Anterior cingulate cortex (tissue), 58 donors: ENCODE measurements around the gene ABTB2.
A peak's percentile ranks its signal among the peaks of the same experiment; 100 is the strongest.

Experiments used
- DNase-seq, 58 donors: peaks; one replicate each; lab custom pipeline; 2025; lab: John Stamatoyannopoulos, UW

ABTB2 gene

DNA sequence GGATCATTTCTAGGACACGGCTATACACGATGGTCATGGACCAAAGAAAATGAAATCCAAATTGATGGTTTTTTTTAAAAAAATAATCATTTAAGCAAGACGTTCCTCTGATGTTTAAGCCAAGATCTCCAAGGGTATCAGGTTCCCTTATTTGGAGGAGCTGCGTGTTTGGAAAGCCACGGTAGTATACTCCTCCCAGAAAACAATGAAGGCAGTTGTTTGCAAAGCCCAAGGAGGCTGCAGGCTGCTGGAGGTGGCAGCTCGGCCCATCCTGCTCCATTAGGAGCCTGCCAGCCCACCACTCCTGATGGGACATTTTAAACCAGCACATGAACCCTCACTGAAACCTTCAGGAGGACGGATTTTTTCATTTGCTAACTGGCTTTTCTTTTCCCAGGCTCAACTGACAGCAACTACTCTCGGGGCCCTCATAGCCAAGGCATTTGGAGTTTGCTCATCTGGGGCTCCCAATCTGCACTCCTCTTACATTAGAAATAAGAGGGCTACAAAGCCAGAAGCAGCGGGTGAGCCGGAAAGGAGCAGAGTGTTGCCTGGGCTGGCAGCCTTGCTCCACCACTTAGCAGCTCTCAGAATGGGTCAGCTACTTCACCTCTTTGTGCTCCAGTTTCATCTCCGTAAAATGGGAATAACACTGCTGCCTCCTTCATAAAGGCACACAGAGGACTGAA lies 58.4 kb downstream of the ABTB2 start:
- DNase-seq = peak in 2 of 58 donors; percentile 2 to 9

DNA sequence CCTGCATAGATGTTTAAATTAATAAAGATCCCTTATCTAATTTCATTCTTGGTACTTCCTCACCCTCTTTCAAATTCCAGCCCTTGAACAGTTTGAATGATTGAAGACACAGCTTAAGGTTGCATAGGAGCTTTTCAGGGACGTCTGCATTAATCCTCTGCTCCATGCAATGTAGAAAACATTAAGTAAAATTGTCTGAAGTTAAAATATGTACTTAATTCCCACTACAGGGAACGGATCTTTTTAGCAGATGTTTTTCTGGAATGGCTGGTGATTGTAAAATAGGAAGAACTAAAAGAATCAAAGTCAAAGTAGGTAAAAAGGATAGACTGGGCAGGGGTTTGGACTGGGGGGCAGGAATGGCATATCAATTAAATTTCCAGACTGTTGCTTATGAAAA lies 58.9 kb downstream of the ABTB2 start:
- no peak for DNase-seq

DNA sequence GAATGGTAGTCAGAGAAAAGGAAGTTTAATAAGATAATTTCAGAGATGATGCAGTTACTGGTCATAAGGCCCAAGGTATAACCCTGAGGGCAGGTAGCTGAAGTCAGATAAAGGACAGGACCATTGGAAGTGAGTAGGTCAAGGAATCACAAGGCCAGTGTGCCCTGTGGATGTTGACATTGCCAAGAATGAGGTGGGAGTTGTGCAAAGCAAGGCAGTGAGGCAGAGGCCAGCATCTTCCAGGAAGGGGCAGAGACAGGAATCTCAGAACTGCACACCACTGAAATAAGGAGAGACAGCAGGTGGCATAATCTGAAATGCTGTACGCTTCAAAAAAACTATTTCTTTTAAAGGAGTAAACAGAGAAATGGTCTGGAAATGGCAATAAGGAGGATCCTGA lies 61.4 kb downstream of the ABTB2 start:
- DNase-seq = no peak

DNA sequence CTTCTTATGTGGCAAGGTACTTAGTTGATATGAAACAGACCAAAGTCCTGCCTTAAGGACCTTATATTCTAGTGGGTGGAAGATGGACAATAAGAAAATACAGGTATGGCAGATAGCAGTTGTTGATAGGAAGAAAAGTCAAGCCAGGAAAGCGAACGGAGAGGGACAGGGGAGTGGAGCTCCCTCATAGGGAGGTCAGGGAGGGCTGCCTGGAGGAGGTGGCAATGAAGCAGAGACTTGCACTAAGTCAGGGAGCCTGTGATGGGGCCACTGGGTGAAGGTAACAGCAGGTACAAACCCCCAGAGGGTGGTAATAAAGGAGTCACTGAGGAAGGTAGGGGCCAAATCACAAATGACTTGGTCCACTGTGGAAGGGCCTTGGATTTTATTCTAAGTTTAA lies 65.3 kb downstream of the ABTB2 start:
- DNase-seq = no peak

DNA sequence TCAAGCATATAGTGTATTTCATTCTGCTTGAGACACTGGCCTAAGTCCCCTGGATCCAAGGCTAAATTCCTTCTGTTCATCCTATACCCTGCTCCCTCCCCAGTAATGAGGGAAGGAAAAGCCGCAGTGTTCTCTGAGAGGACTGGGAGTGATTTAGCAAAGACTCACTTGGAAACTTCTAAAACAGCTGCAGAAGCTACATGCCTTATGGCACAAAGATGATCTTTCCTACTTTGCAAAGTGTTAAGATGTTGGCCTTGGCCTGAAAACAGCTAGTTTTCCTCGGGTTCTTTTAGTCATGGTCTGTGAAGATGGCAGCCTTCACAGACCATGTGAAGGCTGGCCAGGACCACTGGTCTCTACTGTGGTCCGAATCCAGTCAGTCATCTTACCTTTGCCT lies 65.7 kb downstream of the ABTB2 start:
- DNase-seq = no peak

DNA sequence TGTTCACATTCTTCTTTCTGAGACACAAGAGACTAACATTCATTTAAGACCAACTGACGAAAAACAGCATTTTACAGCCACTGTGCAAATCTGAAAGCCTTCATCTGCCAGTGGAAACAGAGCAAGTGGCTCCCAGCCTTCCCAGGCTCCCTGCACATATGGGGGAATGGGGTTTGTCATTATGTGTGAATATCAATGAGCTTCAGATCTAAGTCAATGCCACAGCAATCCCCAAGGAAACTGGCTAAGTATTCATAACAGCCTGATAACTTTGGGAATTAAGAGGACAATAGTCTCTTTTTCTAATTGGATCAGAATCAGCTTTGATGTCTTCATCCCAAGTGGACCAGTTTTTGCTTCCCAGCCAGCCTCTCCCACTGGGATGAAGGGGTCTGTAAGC lies 66.9 kb downstream of the ABTB2 start:
- DNase-seq = no peak

DNA sequence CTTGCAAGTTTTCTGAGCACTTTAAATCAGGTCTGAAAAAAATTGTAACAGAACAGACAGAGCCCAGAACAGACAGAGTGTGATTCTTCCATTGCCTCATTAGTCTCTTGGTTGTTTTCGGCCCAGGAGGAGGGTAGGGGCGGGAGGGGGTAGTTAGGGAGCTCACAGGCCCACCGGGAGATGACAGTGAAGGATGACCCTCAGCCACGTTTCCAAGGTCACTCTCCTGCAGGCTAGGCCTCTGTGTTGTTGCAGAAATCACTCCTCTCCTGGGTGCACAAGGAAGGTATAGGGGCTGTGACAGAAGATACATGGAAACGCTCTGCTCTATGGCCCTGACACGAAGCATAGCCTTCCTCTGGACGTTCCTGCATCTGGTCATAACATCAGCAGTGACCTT lies 69.3 kb downstream of the ABTB2 start:
- no peak for DNase-seq

DNA sequence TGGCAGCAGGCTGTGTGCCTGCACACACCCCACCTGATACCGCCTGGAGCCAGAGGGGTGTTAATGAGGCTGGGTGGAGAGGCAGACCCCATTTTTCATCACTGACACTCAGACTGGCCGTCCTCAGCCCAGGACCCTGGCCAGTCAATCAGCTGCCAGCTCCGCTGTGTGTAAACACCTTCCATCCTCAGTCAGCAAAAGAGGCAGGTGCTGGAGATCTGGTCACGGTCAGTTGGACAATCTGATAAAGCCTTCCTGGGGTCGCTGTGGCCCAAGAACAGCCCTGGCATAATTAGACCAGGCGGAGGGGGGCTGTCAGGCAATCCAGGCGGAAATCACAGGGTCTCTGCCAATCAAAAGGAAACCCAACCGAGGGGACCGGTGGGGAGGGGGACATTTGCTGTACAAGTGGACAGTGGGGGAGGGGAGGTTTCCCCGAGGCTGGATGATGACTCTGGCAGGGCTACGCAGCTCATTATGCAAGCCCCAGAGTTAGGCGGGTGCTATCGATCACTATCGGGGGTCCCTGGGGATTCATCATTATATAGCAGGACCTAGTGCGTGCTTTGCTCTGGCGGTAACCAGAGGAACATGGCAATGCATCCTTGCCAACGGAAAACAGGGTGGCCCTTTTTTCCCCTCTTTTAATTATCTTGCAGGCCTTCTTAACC lies 72.9 kb downstream of the ABTB2 start:
- no peak for DNase-seq

DNA sequence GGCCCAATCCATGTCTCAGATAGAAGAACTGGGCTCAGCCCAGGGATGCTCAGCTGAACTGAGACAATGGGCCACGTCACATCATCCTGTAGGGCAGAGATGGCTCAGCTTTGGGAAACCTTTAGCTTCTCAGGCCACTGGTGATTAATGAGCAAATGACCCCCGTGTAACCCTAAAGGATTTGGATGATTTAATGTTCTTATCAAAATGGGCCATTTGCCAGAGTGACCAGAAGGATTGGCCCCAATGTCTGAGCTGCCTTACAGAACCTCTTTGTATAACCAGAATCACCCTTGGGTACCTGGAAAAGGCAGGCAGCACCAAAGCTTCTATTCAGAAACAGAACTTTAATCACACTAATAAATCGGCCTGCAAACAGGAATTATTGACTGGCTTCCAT lies 73.7 kb downstream of the ABTB2 start:
- DNase-seq = no peak

DNA sequence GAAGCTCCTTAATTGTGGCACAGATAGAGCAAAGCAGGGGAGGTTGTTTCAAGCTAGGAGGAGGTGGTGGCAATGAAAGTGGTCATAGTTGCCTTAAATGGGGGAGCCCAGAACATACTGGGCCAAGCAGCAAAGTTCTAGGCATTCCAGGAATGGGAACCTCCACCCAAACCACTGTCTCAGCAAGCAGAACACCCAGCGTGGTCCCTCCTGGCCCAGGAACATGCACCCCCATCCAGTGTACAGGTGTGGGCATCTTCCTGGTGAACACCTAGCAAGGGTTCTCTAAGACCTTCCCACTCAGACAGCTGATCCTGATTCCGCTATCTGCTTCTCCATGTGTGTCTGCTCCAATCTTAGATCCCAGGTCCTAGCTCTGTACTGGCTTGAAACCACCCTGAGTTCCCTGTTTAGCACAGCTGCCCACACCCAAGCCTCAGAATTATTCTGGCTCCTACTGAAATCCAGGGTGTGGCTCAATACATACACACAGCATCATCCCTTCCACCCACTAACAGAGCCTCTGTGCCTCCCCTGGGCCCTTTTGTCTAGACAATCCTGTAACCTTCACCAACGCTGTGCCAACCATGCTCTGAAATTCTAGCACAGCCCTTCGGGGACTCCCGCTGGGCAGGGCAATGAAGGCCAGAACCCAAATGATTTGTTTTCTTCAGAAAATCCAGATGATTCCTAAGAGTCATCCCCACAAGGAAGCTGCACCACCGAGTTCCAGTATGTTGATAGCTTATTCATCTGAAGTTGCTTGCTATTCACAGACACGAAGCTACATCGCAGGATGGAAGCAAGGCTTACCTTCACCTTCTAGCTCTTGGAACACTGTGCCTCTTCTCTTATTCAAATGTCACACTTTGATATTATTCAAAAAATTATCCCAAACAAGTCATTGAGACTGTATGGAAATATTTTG lies 76.6 kb downstream of the ABTB2 start:
- no peak for DNase-seq

DNA sequence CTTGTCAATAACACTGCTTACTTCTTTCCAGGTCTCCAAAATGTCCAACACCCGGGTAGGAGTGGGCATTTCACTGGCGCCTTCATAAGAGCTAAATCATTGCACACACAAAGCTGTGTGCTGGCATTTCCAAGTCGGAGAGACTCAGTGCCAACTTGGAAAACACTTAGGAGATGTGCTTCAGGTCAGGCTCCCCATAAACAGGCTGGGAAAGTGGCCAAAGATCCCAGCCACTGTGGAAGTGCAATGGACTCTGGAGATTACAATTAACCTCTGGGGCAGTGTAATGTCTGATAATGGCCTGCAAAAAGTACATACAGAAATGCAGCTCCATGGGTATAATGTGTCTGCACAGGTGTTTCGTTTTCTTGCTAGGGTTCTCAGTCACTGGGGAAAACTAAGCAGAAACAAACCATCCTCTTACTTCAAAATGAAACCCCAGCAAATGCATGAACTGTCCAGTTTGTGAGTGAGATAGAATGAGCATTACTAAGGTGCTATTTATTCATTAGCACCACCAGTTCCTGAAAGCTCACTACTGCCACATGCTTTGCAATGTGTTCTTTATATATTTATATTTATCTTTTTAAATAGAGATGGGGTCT lies 79.0 kb downstream of the ABTB2 start:
- no peak for DNase-seq

DNA sequence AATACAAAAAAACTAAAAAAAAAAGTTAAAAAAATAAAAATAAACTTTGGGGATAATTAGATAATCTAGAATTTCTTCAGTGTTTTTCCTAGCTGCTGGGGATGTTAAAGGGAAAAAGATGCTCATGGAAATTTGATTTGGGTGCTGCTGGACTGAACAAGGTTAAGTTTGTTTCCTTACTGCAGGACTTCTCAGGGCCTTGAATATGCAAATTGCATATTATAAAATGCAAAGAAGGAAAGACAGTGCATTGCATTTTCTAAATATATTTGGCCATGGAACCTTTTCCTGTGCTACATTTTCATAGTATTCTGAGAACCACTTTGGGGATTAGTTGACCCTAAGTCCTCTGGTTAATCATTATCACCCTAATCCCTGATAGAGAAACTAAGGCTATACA lies 79.6 kb downstream of the ABTB2 start:
- no peak for DNase-seq

DNA sequence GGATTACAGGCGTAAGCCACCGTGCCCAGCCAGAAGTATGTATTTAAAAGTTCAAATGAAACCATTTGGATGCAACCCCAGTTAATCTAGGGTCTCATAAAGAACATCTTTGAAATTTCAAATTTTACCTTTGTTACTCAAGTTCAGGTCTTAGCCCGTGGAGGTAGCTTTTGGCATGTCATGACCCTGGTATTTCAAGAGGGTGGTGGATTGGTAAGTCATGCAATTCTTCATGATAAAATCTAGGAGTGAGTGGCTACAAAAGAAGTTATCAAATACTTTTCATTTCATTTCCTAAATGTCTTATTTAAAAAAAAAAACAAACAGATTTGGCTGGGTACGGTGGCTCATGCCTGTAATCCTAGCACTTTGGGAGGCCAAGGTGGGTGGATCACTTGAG lies 80.6 kb downstream of the ABTB2 start:
- no peak for DNase-seq

DNA sequence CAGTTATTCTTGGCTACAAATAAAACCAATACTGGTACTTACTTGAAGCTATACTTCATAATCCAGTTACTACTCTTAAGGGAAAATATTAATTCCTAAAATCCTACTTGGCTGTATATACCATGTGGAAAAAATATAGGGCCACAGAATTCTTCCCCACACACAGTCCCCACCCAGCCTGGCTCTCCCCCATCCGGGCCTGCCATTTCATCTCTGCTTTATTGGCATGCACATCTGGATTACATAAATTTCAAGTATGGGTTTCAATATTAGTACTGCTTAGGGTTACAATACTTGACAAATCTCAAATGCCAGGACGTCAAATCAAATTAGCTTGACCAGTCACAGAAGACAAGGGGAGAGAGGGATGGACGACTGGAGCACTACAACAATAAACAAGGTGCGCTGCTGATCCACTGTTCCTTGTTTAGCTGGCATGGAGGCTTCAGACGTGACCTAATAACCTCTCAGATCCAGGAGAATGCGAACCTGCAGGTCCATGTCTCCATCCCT lies 81.4 kb downstream of the ABTB2 start:
- DNase-seq = no peak

DNA sequence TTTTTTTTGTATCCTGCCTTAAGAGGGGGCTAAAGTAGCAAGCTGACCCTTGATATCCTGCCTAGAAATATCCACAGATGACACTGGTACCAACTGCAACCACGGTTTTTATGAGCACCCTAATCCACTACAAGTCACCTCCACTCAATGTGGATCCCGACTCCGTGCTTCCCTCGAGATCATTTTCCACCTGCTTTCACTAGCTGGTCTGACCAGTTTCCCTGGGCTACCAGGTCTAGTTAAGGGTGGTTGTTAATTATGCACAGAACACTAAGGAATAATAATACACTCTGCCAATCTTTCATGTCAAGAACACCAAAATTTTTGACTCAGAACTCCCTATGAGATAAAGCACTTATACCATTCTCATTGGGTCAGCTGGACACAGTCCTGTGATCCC lies 82.3 kb downstream of the ABTB2 start:
- no peak for DNase-seq

DNA sequence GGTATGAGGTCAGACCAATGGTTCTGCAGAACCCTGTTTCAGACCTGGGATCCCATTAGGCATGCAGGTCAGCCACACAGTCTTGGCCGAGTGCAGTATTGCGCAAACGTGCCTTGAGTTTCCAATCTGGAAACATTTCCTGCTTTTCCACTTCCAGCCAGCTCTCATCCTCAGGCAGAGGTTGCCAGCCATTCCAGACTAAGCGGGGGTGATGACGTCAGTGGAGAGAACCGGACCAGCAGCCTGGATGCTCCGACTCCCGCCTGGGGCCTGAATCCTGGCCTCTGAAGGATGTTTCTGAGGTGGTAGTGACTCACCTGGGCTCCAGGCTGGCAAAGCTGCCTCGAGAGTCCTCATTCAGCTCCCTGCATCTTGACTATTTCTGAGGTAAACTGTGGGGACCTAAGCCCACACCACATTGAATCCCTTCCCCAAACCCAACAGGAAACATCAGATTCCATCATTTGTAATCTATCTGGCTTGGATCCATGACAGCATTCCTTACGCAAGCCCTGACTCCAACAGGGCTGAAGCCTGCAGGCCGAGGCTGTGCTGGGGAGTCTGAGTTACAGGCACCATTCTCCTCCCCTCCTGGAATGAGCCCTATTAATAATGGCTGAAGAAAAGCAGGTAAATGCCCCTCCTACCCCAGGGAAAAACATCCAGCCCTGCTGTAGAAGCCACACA lies 83.0 kb downstream of the ABTB2 start:
- DNase-seq = peak in 50 of 58 donors; percentile 13 to 87 (median 60)

DNA sequence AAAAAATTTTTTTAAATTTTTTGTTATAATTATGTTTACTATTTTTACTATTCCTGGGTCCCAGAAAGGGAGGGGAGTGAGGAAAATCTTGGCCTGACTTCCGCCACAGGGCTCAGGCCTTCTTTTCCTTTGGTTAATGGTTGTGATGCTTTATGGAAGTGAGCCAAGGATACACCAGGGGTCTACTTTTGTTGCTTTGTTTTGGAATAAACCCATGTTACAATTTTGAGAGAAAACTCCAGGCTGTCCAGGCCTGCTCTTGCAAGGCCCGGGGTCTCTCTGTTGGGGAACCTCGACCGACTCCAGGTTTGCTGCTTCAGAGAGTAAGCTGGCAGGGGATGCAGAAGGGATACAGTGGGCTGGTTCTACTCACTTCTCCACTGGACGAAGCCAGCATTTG lies 84.7 kb downstream of the ABTB2 start:
- DNase-seq = no peak

DNA sequence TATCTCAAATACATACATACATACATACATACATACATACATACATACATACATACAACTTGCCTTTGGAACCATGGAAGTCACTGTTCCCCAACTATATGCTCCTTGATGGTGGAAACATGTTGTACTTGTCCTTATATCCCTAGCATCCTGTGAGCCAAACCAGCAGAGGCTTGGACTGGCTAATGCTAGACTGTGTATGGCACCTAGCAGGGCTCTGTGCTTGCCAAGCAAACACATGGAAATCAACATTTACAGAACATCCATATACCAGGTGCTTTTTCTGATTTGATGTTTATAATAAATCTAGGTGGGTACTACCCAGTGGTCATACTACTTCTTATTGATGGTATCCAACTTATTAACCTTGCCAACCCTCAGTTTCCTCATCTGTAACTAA lies 86.1 kb downstream of the ABTB2 start:
- no peak for DNase-seq

DNA sequence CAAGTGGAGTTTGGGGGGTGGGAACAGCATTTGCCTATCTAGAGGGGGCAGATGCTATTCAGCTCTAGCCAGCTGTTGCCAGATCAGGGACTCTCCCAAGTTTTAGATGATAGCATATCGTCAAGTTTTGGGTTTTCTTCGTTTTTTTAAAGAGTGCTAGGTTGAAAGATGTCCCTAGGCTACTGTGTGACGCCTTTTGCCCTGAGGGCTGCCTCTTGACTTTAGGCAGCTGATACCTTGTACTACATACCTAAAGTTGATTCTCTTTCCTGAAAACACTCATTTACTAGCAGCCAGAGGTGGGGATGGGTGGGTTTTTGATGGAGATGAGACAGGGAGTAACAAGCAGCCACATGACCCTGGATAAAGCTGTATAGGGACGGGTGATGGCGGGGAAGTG lies 87.1 kb downstream of the ABTB2 start:
- DNase-seq = no peak

DNA sequence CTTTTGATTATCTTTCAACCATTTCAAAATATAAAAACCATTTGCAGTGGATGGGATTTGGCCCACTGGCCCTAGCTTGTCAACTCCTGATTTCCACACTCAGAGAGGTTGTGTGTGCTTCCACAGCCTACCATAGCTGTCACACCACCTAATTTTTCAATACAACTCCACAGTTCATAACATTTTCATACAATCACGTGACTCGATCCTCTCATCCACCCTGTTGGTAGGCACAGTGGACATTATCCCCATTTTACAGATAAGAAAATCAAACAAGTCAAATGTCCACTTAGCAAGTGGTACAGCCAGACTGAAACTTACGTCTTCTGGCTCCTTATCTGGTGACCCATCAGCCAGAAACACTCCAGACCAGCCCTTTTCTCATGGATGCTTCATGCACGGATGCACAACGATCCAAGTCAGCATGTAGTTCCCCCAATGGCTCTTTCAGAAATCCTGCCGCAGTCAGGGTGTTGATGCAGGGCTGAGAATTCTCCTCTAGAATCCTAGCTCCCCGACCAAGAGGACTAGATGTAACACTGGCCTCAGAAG lies 88.0 kb downstream of the ABTB2 start:
- no peak for DNase-seq
